ENCODE results near the gene CEP68.

Gene CEP68

GRCh38 chr2:65133626-65134025 is 77.4 kb downstream of the CEP68 start:
- no peak for DNase-seq

- DNase-seq = no peak
These were observed 77.9 kb downstream of the CEP68 start for GRCh38 chr2:65134158-65134557.

GRCh38 chr2:65136253-65136652 is 80.0 kb downstream of the CEP68 start:
- DNase-seq = no peak

All from T-helper 2 cell (primary cell).